HG03520 (cell line): ENCODE data around the gene SLC22A6.

Source experiments
- ATAC-seq: cut with Tn5 transposase; IDR thresholded peaks from one replicate; pipeline ENCODE4 v1.9.1; 2021; ENCODE audit warnings: mild to moderate bottlenecking, moderate library complexity; ENCODE audit not compliant: unreplicated experiment

Gene SLC22A6

DNA sequence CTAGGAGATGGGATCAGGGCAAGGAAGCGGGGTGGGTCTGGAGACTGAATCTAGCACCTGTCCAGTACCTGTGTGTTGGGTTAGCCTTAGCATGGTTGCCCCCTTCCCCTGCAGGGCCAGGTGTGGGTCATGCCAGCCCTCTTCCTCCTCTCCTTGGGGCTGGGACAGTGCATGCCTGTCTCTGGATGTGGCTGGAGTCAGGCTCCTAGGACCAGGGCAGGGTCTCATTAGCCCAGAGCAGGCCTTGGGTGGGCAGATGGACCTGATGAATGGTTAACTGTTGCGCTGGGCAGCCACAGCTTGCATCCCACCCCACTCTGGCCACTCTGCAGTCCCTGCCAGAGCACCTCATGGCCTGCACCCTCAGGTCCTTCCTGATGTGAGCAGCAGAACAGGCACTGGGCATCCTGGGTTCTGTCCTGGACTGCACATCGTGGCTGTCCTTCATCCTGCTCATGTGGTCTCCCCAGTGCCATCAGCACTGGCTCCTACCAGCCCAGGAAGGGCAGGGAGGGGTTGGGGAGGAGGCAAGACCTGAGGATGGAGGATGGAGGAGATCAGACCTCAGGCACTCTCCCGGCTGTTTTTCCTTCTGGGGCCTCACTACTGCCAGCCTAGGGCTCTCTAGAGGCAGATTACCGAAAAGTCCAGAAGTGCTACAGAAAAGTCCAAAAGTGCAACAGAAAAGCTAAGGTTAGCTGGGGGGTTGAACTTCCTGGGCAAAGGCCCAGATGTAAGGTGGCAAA, 50.8 kb downstream of the SLC22A6 start:
- no peak for ATAC-seq

DNA sequence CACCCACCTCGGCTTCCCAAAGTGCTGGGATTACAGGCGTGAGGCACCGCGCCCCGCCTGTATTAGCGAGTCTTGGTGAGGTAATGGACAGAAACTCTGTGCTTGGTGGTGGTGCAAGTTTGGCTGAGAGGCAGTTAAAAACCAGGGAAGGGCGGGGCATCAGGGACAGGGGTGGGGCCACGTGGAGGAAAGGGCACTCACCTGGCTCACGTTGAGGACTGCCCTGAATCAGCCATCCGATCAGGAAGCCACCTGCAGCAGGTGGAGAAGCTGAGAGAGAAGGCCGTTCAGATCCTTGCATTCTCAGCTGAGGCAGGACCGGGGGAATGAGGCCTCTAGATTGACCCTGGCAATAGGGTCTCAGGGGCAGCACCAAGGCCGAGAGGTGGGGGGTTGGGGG, 51.5 kb downstream of the SLC22A6 start:
- ATAC-seq, result no peak

DNA sequence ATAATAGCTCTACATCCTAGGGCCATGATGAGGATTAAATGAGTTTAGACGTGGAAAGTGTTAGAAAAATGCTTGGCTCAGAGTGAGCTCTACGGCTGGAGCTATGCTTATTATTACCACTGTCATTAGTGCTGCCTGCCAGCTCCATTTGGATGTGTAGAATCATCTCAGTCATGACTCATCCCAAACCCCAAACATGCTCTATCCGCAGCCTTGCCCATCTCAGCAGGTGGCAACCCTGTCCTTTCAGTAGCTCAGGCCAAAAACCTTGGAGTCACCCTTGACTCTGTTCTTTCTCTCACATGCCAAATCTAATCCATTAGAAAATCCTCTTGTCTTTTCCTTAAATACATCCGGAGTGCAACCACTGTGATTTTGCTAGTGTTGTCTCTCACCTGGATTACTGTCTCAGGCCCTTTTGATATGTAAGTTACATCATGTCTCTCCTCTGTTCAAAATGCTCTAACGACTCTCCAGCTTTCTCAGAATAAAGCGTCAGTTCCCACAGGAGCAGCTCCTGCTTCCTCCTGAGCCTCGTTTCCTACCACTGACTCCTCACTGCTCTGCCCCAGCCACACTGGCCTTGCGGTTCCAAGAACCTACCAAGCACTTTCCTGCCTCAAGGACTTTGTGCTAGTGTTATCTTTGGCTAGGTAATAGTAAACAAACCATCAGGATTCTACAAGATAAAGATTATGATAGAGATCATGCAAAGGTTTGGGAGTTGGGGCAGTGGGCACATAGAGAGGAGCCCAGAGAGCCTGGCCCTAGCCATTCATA, 53.1 kb downstream of the SLC22A6 start:
- no peak for ATAC-seq

DNA sequence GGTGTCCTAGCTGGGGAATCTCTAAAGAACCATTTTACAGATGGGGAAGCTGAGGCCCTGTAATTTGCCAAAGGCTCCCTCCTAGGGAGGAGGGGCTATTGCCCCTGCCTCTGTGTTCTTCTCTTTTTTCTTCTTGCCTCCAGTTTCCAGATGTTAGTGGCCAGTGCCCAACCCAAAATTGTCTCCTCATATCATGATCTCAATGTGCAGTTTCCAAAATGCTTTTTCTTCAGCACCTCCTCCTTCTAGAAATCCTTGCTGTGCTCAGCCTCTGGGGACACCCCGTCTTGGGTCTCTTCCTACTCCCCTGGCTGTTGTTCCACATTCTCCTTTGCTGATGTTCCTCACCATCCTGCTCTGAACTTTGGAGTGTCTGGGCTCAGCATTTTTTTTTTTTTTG, 54.1 kb downstream of the SLC22A6 start:
- no peak for ATAC-seq

DNA sequence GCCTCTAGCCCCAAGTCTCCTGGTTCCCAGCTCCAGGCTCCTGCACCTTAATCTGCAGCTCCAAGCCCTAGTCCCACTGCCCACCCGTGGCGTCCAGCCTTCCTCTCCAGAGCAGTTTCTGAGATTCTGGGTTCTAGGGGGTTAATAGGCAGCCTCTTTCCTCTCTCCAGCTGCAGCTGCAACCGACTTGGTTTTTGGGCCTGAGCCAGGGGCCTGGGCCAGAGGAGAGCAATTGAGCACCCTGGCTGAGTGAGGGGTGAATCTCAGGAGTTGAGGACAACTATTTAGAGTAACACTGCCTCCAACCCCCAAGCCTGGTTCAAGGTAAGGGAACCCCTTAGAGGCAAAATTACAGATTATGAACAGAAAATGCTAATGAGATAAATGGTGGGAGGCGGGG, 54.6 kb downstream of the SLC22A6 start:
- ATAC-seq, result no peak

DNA sequence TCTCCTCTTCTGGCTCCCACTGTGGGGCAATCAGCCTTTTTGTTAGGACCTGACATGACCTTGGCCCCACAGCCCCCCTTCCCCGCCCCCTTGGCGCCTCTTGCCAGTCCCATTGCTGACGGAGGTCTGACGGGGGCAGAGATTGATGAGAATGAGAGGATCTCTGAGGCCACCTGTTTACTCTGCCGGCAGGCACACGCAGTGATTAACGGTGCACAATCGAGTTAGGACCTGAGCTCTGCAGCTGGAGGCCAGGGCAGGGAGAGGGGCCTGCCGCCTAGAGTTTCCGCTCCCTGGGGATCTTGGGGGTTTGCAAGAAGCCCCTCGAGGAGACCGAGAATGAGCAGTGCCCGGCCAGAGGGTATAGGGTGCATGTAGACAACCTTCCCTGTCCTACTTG, 56.8 kb downstream of the SLC22A6 start:
- no peak for ATAC-seq

DNA sequence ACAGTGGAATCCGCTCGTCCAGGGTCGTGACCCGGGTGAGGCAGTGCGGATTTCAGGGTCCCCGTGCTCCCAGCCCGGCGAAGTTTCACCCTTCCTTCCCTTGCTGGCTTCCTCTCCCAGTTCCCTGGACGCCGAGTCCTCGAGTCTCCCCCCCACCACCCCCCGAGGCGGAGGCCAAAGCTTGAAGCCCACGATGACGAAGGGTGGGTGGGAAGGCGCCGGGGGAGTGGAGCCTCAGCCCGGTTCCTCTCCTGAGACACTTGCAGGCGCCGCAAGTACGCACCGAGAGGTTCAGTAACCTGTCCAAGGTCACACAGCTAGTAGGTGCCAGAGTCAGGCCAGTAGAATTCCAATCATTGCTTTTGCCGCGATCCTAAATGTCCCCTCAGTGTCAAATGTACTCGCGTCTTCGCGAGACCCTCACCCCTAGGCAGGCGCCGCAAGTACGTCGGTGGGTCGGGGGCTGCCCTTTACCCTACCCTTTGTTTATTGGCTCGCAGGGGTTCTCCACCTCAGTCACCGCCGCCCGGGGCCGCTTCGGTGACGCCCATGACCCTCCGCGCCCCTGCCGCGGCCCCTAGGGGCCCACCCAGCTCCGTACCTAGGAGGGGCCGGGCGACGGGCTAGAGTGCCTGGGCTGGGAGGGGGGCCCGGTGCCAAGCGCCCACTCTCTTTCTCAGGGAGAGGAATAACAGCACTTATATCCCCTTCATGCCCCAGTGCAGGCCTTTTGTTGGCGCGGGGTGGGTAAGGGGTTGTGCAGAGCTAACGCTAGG, 57.9 kb downstream of the SLC22A6 start:
- no peak for ATAC-seq
